PFSK-1 (cell line): ENCODE results near the gene SORBS1.

Experiments
- POLR2AphosphoS5 ChIP-seq: IDR thresholded peaks from 2 replicates; pipeline ENCODE4 v1.6.1; 2012; ENCODE audit warnings: low read depth, mild to moderate bottlenecking, control low read depth, low read length, moderate library complexity
- REST ChIP-seq, 2 experiments: IDR thresholded peaks; 2 replicates each; pipeline versions ENCODE4 v1.6.1 to v1.8.0; 2011 to 2012; ENCODE audit warnings: low read depth in 2 of 2, low read length in 2 of 2, control low read depth in 1 of 2, inconsistent platforms in 1 of 2, mild to moderate bottlenecking in 1 of 2, moderate library complexity in 1 of 2; ENCODE audit not compliant: insufficient read depth in 1 of 2
- SIN3A ChIP-seq: IDR thresholded peaks from 2 replicates; pipeline ENCODE4 v1.6.1; 2012; ENCODE audit warnings: mild to moderate bottlenecking, low read length, moderate library complexity, borderline replicate concordance; ENCODE audit not compliant: insufficient read depth

- no peak for TF ChIP-seq REST (IDR thresholded peaks at IDR 0.05; ENCODE audit: insufficient read depth in 1 of 2, low read depth in 2 of 2, low read length in 2 of 2)
- no peak for TF ChIP-seq POLR2AphosphoS5
- no peak for TF ChIP-seq SIN3A
Measured at GRCh38 chr10:95280637-95281036, 280.5 kb downstream of the SORBS1 start.
